SK-N-SH (cell line): ENCODE results near the gene PPP1R36.
"Not testable (repeated sequence)": the region's sequence is repeated elsewhere in the genome, so short reads cannot be mapped to it uniquely, and the experiment has no call there.

Experiments used
- GABPA ChIP-seq: IDR thresholded peaks from 2 replicates; pipeline ENCODE4 v1.4.0; 2012; ENCODE audit warnings: low read depth, mild to moderate bottlenecking
- JUND ChIP-seq: IDR thresholded peaks from 2 replicates; pipeline ENCODE4 v1.4.0; 2012
- TF ChIP-seq, protein P1 (sequence below): fragments of 200-600 bp; sonication (generic); IDR thresholded peaks from 2 replicates; pipeline ENCODE4 v1.6.1; 2017; ENCODE audit warnings: antibody characterized with exemption, mild to moderate bottlenecking, moderate library complexity

DNA sequence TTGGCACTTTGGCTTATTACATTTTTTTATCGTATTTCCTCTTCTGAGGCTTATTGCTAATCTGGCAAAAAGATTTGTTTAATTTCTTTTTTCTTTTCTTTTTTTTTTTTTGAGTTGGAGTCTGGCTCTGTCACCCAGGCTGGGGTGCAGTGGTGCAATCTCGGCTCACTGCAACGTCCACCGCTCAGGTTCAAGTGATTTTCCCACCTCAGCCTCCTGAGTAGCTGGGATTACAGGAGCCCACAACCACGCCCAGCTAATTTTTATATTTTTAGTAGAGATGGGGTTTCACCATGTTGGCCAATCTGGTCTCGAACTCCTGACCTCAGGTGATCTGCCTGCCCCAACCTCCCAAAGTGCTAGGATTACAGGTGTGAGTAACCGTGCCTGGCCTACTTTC lies 19.9 kb downstream of the PPP1R36 start:
- not testable (repeated sequence) for TF ChIP-seq GABPA, JUND
- TF ChIP-seq, protein P1, sequence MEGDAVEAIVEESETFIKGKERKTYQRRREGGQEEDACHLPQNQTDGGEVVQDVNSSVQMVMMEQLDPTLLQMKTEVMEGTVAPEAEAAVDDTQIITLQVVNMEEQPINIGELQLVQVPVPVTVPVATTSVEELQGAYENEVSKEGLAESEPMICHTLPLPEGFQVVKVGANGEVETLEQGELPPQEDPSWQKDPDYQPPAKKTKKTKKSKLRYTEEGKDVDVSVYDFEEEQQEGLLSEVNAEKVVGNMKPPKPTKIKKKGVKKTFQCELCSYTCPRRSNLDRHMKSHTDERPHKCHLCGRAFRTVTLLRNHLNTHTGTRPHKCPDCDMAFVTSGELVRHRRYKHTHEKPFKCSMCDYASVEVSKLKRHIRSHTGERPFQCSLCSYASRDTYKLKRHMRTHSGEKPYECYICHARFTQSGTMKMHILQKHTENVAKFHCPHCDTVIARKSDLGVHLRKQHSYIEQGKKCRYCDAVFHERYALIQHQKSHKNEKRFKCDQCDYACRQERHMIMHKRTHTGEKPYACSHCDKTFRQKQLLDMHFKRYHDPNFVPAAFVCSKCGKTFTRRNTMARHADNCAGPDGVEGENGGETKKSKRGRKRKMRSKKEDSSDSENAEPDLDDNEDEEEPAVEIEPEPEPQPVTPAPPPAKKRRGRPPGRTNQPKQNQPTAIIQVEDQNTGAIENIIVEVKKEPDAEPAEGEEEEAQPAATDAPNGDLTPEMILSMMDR, result not testable (repeated sequence)
